Lower leg skin (tissue), 4 donors: ENCODE results near the gene GOLIM4. TPM values are rescaled to one million over a fixed set of nuclear protein-coding genes. Genes with fewer than 3 reads are reported as not detected.
A peak's percentile ranks its signal among the peaks of the same experiment; 100 is the strongest.

ENCODE experiments used
- DNase-seq, 2 donors: peaks; one replicate each; pipeline ENCODE4 v3.0.0-alpha.2; 2019; ENCODE audit warnings: low spot score in 2 of 2
- H3K4me3 ChIP-seq: fragments of 200-600 bp; sonication (generic); 2 replicates; pipeline ENCODE4 v1.5.1; 2017; ENCODE audit warnings: mild to moderate bottlenecking, low read depth; ENCODE audit not compliant: poor library complexity, severe bottlenecking
- POLR2A ChIP-seq, 2 donors: fragments of 450-650 bp; IDR thresholded peaks; one replicate each; pipeline ENCODE4 v1.6.1; 2016 to 2017; ENCODE audit warnings: antibody characterized with exemption in 2 of 2, mild to moderate bottlenecking in 1 of 2, moderate library complexity in 1 of 2
- WGBS, 2 donors: methylation state at CpG; one replicate each; pipeline ENCODE4 v1.1.5; 2018; 5-methylcytosine and 5-hydroxymethylcytosine counted together
- intact Hi-C: fragments of 100-400 bp; cut with DNase I; formaldehyde crosslinking; loops from one replicate; pipeline ENCODE4 v1.15.0; 2023; ENCODE audit warnings: low total_unique reads
- total RNA-seq, 4 donors: library from RNA; depleted of rRNA; stranded (reverse); fragments of >200 nt; gene quantifications; one replicate each; pipeline ENCODE4 v1.1.0, GENCODE V29; 2016
- TF ChIP-seq, protein P1 (sequence below), 3 donors: fragments of 450-650 bp; IDR thresholded peaks; one replicate each; pipeline ENCODE4 v1.5.1; 2016; ENCODE audit warnings: antibody characterized with exemption in 3 of 3, mild to moderate bottlenecking in 3 of 3, moderate library complexity in 2 of 3

The GOLIM4 gene
- total RNA-seq, 4 donors from 2014 or later = 7.6 to 25.5 (median 14.5) TPM

DNA sequence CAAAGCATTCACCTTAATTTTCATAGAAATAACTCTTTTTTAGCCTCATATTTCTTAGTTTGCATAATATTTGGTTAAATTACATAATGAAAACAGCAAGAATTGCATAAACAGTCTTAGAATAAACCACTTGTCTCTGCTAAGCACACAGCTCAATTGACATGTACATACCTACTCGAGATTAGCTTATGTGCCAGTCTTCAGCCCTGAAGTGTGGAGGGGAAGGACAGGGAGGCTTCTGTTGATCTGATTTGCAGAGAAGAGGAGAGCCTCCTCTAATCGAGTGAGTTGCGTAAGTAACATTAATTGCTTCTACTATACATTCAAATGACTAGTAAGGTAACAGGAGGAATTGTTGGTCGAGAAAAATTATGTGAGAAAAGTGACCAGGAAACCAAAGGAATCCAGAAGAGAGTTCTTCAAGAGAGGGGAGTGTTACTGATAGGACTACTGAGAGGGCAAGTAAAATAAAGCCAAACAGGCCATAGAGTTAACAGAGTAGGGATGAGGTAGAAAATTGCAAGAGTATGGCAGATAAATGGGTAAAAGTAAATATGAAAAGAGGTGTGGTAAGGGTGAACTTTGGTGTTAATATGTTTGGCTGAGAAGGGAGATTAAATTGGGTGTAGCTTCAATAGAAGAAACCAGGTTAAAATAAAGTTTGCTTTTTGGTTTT is 7.1 kb upstream of the GOLIM4 start:
- WGBS, 2 donors = 88 to 90% methylated on average over 4 of the region's 4 CpGs
- no peak overlapping the region for H3K4me3 ChIP-seq
- intact Hi-C loops = no loop called here
- DNase-seq = no peak
- TF ChIP-seq, protein P1, sequence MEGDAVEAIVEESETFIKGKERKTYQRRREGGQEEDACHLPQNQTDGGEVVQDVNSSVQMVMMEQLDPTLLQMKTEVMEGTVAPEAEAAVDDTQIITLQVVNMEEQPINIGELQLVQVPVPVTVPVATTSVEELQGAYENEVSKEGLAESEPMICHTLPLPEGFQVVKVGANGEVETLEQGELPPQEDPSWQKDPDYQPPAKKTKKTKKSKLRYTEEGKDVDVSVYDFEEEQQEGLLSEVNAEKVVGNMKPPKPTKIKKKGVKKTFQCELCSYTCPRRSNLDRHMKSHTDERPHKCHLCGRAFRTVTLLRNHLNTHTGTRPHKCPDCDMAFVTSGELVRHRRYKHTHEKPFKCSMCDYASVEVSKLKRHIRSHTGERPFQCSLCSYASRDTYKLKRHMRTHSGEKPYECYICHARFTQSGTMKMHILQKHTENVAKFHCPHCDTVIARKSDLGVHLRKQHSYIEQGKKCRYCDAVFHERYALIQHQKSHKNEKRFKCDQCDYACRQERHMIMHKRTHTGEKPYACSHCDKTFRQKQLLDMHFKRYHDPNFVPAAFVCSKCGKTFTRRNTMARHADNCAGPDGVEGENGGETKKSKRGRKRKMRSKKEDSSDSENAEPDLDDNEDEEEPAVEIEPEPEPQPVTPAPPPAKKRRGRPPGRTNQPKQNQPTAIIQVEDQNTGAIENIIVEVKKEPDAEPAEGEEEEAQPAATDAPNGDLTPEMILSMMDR (IDR thresholded peaks at IDR 0.05) = no peak

DNA sequence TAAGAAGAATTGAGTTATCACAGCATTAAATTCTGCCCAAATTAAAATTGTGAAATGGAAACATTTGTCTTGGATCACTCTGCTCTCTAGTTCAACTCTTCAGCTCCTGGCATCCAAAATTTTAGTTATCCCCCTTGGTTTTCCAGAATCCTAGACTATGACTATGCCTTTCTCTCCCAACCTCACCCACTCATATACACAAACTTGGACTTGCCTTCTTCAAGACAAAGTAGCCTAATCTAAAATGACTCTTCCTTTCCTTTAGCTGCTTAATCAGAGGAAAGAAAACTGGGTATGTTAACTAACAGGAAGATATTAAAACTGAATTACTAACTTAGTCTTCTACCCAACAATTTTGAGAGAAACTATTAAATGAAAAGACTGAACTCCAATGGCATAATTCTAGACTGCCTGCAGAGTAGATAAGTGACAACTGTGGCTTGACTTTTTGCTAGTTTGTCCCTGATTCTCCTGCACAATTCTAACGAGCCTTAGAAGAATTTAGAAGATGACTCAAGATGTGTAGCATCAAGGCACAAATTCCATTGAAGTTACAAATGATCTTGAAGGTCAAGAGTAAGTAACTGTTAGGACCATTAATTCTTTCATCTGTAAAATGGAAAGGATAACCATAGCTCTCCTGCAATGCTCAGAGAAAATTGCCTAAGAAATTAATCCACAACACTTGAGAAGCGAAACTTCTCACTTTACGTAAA is 5.2 kb upstream of the GOLIM4 start:
- H3K4me3 ChIP-seq = no peak overlapping the region
- TF ChIP-seq POLR2A (IDR thresholded peaks at IDR 0.05) = no peak
- TF ChIP-seq, protein P1 (IDR thresholded peaks at IDR 0.05) = no peak
- intact Hi-C loops = no loop called here
- WGBS, 2 donors = 91 to 92% methylated on average over 3 of the region's 3 CpGs
- no peak for DNase-seq

DNA sequence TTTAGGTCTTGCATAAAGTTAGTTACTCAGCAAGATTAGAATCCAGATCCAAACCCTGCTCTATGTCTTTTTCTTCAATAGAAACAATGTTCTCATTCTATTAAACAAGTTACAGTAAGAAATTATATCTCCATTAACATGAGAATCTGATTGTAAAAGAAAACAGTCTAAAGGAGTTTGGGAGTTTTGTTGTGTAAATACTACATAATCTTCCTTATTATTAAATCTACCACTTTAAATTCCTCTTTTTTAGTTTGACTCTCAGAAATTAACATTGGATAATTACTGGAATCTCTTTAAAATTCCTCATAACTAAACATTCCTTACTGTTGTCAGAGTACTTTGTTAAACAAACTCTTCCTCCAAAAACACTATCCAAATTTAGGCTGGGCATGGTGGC is 1.7 kb upstream of the GOLIM4 start:
- no peak overlapping the region for H3K4me3 ChIP-seq
- TF ChIP-seq, protein P1 (IDR thresholded peaks at IDR 0.05) = no peak
- no peak for TF ChIP-seq POLR2A (IDR thresholded peaks at IDR 0.05)
- intact Hi-C loops = no loop called here
- no peak for DNase-seq

DNA sequence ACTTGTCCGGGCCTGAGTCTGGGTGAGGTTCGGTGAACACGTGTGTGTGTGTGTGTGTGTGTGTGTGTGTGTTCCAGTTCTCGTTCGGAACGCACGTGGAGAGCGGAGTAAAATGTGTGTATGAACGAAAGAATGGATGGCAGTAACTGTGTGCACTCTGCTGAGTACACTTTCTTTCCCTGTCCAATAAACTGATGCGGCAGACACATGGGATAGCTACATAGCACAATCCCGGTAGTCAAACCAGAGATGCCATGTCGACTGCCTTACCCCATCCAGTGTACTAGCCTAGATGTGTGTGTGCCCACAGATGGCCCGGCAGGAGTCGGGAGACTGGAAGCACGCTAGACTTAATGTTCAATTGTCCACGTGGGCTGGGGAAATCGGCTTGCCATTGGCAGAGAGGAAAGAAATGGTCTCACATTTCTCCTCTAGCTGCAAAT is 507 bp upstream of the GOLIM4 start:
- peak; percentile 26 to 86 for DNase-seq
- TF ChIP-seq, protein P1 (IDR thresholded peaks at IDR 0.05) = no peak
- no peak for TF ChIP-seq POLR2A (IDR thresholded peaks at IDR 0.05)
- intact Hi-C loops = no loop called here
- peak overlapping the region; percentile 73 for H3K4me3 ChIP-seq
- 0 to 1% methylated on average over 17 of the region's 17 CpGs for WGBS, 2 donors

DNA sequence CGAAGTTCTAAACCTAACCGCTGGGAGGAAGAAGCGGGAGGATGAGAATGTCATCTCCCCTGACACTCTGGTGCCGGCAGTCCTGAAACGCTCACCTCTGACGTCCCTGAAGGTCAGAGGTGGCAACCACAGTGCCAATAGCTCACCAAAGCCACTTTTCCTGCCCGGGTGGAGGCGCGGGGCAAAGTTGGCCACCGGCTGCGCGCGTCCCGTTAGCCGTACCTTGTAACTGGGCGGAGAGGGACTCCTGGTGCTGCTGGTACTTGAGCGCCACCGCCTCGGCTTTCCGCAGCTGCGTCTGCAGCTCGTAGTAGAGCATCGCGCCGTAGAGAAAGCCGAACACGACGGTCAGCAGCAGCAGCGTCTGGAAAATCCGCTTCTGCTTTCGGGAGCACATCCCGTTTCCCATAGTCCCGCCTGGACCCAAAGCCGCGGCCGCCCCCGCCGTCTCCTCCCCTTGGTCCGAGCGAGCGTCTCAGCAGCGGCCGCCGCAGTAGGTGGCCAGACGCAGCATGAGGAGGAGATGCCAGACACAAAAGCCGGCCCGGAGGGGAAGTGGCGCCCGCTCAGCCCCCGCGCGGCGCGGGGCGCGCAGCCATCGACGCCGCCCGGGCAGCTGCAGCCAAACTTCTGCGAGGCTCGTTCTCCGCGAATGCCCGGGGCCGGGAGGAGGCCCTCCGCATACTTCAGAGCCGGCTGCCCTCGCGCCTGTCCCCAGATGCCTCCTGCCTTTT is 680 bp downstream of the GOLIM4 start:
- DNase-seq = peak; percentile 29 to 90
- 1% methylated on average over 32 to 38 of the region's 70 CpGs for WGBS, 2 donors
- no peak for TF ChIP-seq POLR2A (IDR thresholded peaks at IDR 0.05)
- TF ChIP-seq, protein P1 (IDR thresholded peaks at IDR 0.05) = no peak
- intact Hi-C loops = no loop called here
- peak overlapping the region; percentile 73 for H3K4me3 ChIP-seq
